Measurements from ENCODE around the gene CHRNA4.
"Not testable (repeated sequence)": the region's sequence is repeated elsewhere in the genome, so short reads cannot be mapped to it uniquely, and the experiment has no call there.

CHRNA4 gene

GRCh38 chr20:63347950-63348827 is 13.0 kb downstream of the CHRNA4 start:
- no peak for DNase-seq

DNA sequence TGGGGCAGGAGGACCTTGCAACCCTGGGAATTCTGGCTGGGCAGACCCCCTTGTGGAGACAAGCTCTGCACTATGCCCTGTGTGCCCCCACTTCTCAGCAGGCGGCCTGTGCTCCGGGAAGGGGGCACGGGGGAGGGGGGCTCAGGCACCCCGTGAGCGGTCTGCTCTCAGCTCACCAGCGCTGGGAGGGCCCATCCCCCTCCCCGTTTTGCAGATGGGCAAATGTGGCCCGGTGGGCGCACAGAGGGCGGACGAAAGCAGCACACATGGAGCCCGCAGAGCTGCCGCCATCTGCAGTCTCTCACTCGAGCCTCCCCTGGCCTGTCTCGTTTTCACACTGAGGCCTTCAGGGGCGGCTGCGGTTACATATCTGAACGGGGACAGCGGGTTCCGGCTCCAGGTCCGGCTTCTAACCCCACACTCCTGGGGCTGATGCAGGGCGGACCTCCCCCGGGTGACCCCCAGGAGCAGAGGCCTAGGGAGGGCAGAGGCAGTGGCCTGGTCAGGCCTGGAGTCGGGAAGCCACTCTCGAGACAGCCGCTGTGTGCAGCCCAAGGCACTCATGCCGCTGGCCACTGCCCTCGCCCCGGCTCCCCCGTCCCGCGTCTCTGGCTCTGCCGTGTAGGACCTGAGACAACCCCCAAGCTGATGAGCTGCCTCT is 13.9 kb downstream of the CHRNA4 start:
- no peak for DNase-seq

DNA sequence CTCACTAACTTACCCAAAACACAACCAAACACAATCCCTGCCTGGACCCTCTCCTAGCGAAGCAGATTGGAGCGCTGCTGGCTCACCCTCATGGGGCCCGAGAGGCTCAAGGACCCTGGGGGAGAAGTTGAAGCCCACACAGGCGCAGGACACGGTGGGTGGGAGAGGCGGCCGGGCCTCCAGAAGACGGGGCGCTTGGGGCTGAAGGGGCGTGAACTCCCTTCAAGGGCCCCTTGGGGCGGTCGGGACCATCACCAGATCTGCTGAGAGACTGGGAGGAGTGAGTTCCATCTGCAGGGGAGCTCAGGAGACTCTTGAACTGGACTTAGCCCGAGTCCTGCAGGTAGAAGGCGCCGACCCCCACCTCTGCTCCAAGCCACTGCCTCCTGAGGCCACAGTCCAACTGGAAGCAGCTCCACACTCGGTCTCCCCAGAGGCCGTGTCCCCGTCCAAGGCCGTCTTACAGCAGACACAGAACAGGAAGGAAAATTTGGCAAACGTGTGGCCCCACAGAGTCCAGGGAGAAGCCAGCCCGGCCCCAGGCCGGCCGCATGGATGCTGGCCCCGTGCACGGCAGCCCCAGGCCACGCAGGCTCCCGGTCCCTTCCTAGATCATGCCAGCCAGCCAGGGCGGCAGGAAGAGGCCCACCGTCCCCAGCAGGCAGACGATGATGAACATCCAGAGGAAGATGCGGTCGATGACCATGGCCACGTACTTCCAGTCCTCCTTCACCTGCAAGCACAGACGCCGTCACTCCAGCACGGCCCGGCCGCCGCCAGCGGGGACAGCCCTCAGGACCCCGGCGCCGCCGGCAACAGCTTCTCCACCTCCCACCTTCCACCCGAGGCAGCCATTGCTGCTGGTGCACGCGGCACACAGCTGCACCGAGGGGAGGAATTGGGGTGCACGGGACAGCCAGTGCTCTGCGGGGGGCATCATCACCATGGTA is 14.7 kb downstream of the CHRNA4 start:
- DNase-seq = no peak

DNA sequence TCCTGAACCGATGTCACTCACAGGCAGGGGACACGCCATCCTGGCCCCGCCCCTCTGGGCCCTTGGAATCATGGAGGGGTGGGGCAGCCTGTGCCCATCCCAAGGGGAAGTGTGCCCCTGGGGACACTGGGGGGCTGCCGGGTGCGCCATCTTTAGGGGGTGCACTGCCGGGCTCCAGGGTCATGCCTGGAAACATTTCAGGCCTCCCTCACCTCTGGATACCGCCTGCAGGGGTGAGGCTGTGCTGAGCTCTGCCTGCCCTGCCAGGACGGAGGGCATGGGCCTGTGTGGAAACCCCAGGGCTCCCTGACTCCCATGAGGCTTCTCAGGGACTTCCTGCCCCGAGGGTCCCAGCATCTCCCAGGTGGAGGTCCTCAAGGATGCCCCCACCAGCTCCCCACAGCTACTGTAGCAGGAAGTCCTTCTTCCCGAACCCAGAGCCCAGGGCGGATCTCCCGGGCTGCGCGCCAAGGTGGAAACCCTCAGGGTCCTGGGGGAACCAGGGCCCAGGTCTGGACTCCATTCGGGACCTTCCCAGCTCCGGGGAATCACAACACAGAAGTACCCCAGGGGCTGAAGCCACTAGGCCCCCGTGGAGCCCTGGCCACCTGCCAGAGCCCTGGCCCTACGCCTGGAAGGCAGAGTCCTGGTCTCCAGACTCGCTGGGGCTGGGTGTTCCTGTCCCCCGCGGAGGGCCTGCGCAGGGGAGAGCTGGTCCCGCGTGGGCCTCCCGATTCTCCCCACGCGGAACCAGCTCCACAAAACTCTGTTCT is 15.6 kb downstream of the CHRNA4 start:
- no peak for DNase-seq

DNA sequence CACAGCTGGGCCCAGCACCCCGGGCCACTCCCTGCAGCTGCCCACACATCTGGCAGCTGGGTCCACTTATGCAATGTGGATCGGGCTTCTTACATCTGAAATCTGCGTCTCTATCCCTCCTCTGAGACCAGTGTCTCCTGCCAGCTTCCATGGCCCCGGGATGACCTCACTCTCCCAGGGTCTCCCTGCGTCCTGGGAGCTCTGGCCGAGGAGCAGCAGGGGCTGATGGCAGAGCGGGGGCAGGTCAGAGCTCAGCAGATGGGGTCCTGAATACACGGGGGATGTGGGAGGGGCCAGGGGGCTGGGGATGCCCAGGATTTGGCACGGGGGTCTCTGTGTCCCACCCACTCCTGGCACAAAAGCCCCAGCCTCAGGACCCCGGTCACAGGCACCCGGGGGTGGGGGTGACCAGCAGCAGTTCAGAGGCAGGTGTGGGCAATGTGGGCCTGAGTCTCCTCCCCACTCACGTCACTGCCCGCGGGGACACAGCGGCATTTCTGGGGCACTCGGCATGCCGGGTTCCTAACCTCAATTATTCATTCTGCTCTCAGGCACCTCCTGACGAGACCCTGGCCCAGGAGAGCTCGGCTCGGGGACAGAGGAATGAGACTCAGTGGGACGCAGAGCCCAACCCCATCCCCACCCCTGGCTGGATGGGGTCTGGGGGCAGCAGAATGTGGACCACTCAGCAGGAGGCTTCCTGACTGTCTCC is 16.4 kb downstream of the CHRNA4 start:
- no peak for DNase-seq

DNA sequence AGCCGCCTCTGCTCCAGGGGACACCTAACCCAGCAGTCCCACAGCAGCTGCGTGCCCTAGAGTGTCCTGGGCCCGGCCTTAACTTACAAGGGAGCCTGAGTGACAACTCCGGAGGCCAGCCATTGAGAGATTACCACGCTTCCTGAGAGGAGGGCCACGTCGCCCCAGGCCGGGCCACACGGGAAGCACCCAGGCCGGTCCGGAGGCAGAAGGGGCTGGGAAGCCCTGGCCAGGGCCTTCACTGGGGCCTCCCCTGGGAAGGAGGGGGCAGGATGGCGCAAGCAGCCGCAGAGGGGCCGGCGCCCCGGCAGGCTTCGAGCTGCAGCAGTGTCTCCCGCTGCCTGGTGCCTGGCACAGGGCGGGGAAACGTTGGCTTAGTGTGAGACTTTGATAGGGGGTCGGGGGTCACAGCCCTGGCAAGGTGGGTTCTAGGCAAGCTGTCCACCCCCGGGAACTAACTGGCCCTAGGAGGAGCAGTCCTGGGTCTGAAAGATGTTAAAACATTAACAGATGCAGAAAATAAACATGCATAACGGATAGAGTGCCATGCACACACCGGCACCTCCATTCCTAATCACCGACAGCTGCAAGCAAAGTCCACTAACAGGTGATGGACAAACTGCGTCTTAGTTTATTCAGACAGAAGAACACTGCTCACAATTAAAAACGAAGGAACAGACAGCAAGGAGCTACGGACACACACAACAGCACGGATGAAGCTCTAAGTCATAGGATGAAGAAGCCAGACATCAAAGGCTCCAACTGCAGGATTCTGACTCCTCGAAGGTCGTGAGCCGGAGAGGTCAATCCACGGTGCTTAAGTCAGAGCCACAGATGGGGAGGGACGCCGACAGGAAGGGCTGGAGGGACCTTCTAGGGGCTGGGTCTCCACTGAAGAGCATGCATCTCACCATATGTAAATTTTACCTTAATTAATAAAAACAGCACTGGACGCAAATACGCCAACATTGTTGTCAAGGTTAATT is 17.4 kb downstream of the CHRNA4 start:
- no peak for DNase-seq

DNA sequence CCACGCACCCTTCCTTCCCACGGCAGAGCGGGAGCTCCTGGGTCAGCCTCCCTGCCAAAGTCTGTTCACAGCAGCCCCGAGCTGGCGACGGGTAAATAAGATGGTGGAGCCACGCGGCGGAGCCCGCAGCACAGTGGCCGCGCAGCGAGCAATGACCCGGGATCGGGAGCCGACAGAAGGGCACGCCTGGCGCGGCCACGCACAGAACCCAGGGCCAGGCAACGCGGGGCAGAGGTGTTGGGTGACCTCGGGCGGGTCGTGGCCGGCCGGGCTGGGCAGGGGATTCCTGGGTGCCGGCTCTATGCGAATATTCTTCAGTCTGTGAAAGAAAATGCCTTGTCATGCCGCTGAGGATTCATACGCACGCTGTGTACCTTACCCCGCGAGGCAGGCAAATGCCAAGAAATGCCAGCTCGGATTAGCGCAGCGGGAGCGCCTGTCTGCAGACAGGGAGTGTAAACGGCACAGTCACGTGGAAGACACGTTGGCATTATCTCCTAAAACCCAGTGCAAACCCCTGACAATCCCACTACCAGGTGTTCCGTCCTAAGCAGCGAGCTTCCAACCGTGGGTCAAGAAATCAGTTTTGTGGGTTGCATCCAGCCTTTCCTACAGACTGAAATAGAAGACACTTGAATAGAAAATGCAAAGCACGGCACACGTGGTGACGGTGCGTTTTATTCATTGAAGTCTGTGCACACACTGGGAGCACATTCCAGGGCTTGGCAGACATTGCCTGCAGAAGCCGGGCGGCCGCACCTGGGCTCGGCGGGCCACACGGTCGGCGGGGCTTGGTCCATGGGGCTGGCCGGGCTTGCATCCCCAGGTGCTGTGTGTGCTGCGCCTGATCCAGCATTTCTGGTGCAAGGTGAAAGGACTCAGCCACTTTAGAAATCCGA is 18.3 kb downstream of the CHRNA4 start:
- DNase-seq = no peak

DNA sequence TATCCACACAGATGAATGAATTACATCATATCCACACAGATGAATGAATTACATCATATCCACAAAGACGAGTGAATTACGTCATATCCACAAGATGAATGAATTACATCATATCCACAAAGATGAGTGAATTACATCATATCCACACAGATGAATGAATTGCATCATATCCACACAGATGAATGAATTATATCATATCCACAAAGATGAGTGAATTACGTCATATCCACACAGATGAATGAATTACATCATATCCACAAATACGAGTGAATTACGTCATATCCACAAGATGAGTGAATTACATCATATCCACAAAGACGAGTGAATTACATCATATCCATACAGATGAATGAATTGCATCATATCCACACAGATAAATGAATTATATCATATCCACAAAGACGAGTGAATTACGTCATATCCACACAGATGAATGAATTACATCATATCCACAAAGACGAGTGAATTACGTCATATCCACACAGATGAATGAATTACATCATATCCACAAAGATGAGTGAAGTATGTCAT is 20.9 kb downstream of the CHRNA4 start:
- not testable (repeated sequence) for DNase-seq

DNA sequence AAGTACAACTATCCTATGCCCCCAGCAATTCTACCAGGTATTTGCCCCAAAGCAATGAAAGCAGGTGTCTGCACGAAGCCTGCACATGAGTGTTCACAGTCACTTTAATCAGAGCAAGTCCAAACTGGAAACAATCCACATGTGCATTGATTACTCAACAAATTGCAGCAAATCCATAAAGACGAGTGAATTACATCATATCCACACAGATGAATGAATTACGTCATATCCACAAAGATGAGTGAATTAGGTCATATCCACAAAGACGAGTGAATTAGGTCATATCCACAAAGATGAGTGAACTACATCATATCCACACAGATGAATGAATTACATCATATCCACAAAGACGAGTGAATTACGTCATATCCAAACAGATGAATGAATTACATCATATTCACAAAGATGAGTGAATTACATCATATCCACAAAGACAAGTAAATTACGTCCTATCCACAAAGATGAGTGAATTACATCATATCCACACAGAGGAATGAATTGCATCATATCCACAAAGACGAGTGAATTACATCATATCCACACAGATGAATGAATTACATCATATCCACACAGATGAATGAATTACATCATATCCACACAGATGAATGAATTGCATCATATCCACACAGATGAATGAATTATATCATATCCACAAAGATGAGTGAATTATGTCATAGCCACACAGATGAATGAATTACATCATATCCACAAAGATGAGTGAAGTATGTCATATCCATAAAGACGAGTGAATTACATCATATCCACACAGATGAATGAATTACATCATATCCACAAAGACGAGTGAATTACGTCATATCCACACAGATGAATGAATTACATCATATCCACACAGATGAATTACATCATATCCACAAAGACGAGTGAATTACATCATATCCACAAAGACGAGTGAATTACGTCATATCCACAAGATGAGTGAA is 21.7 kb downstream of the CHRNA4 start:
- not testable (repeated sequence) for DNase-seq

DNA sequence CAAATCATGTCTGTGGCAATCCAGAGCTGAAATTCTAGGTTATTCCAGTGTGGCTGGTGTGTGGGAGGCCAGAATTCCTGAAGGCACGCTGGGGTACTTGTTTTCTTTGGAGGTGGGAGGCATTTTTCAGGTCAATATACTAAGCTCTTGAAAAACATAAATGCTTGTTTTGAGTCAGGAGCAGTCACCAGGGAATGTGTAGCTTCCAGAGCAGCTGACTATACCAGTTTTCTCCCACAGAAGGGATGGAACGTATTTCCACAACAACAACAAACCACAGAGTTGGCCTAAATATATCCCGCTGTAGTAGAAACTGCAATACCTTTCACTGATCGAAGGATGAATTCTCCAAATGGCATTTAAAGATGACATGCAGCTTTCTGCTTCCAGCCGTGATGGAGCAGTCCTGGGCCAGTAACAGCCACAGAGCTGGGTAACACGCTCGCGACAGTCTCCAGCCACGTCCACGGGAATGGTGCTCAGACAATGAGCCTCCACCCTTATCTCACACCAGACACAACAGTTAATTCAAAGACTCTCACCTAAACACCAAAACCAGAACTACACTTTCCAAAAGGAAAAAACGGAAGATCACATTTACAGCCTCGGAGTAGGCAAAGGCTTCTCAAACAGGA is 23.2 kb downstream of the CHRNA4 start:
- no peak for DNase-seq

- no peak for DNase-seq
These were observed 24.9 kb downstream of the CHRNA4 start for GRCh38 chr20:63336232-63336752.

DNA sequence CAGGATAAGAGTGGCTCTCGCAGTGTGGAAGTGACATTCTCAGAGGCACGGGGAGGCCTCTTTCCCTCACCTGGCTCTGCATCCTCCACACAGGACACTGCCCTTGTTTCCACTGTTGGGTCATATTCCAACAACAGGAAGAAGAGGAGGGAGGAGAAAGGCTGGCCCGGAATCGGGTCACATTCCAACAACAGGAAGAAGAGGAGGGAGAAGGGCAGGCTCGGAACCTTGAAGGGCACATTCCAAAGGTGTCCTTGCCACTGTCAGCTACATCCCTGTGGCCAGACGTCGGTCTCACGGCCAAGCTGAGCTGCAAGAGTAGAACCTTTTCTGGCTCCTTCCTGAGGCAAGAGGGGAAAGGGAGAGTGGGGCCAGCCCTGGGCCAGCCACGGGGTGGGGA is 25.4 kb downstream of the CHRNA4 start:
- no peak for DNase-seq

GRCh38 chr20:63335060-63335459 is 26.1 kb downstream of the CHRNA4 start:
- DNase-seq = not testable (repeated sequence)

- no peak for DNase-seq
These were observed 26.8 kb downstream of the CHRNA4 start for GRCh38 chr20:63334356-63334755.

- no peak for DNase-seq
These were observed 27.8 kb downstream of the CHRNA4 start for GRCh38 chr20:63333241-63333836.

- no peak for DNase-seq
These were observed 28.5 kb downstream of the CHRNA4 start for GRCh38 chr20:63332488-63333240.
